NCI-H146 (cell line): ENCODE results near the gene DYRK2.

Experiments used
- DNase-seq: peaks from one replicate; lab custom pipeline; 2025; lab: John Stamatoyannopoulos, UW

DYRK2 gene

GRCh38 chr12:67646775-67647174 lies 1.8 kb upstream of the DYRK2 start:
- no peak for DNase-seq

- DNase-seq, result peak; percentile 58
These were observed 1.3 kb upstream of the DYRK2 start for GRCh38 chr12:67647181-67647798.

GRCh38 chr12:67647799-67648520 lies 585 bp upstream of the DYRK2 start:
- peak; percentile 91 for DNase-seq

- peak; percentile 73 for DNase-seq
These were observed 670 bp downstream of the DYRK2 start for GRCh38 chr12:67649261-67649569.

GRCh38 chr12:67649570-67650387 lies 1.2 kb downstream of the DYRK2 start:
- DNase-seq, result peak; percentile 61

- DNase-seq, result no peak
These were observed 2.0 kb downstream of the DYRK2 start for GRCh38 chr12:67650388-67651131.

GRCh38 chr12:67651132-67651695 lies 2.7 kb downstream of the DYRK2 start:
- DNase-seq, result no peak

GRCh38 chr12:67655829-67656228 lies 7.3 kb downstream of the DYRK2 start:
- no peak for DNase-seq

- no peak for DNase-seq
These were observed 7.7 kb downstream of the DYRK2 start for GRCh38 chr12:67656251-67656650.

- DNase-seq, result no peak
These were observed 9.9 kb downstream of the DYRK2 start for GRCh38 chr12:67658486-67658885.

- DNase-seq, result no peak
These were observed 10.7 kb downstream of the DYRK2 start for GRCh38 chr12:67659292-67659691.

- DNase-seq, result no peak
These were observed 12.9 kb downstream of the DYRK2 start for GRCh38 chr12:67661311-67662021.

- DNase-seq, result no peak
These were observed 14.5 kb downstream of the DYRK2 start for GRCh38 chr12:67662910-67663538.

- no peak for DNase-seq
These were observed 15.6 kb downstream of the DYRK2 start for GRCh38 chr12:67664171-67664570.

- DNase-seq, result no peak
These were observed 17.1 kb downstream of the DYRK2 start for GRCh38 chr12:67665679-67666078.

- no peak for DNase-seq
These were observed 18.1 kb downstream of the DYRK2 start for GRCh38 chr12:67666605-67667004.

- no peak for DNase-seq
These were observed 18.9 kb downstream of the DYRK2 start for GRCh38 chr12:67667276-67668073.

- no peak for DNase-seq
These were observed 20.8 kb downstream of the DYRK2 start for GRCh38 chr12:67669217-67669933.

GRCh38 chr12:67669934-67670631 lies 21.5 kb downstream of the DYRK2 start:
- no peak for DNase-seq
